Thyroid gland (tissue), 4 donors: ENCODE data around the gene SH3D19.

Experiments used
- CTCF ChIP-seq, 6 experiments: fragments of 200-600 bp in 3 of 6; fragments of 450-650 bp in 3 of 6; sonication (generic) in 3 of 6; IDR thresholded peaks; one replicate each; pipeline ENCODE4 v1.5.1; 2016 to 2019; ENCODE audit warnings: antibody characterized with exemption in 6 of 6, mild to moderate bottlenecking in 2 of 6, inconsistent platforms in 1 of 6, moderate library complexity in 1 of 6
- POLR2A ChIP-seq, 2 donors: fragments of 450-650 bp; IDR thresholded peaks; one replicate each; pipeline ENCODE4 v1.6.1; 2017; ENCODE audit warnings: antibody characterized with exemption in 2 of 2, mild to moderate bottlenecking in 2 of 2, moderate library complexity in 1 of 2

DNA sequence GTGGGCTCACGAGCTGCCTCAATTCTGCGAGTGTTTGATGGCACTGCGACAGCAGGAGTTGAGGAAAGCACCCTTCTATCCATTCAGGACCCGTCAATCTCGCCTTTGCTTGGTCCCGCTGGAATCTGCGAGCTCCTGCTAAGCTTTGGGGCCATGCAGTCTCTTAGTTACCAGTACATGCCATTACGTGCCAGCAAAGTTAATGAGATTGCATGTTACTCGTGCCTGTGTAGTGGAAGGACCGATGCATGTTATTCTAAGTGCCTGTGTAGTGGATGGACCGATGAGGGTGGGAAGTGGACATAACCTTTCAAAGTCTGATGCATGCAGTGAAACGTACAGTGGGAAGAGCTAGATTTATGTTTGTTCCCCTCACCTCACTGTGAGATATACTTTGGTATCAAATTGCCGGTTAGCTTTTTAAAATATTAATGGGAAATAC is 225.4 kb downstream of the SH3D19 start:
- TF ChIP-seq CTCF (IDR thresholded peaks at IDR 0.05) (no peak), POLR2A (IDR thresholded peaks at IDR 0.05) (no peak)
